Stimulated activated CD8-positive, alpha-beta memory T cell treated with anti-CD3 and anti-CD28 coated beads, Interleukin-7, amount 100 ng/mL, for 24 hours (primary cell): ENCODE data around the gene SLC9A7.

Source experiments
- DNase-seq: peaks from one replicate; pipeline ENCODE4 v3.0.0-alpha.2; 2020; ENCODE audit warnings: low read depth

The SLC9A7 gene

GRCh38 chrX:46647251-46647650 is 111.7 kb downstream of the SLC9A7 start:
- no peak for DNase-seq

GRCh38 chrX:46645614-46646013 is 113.3 kb downstream of the SLC9A7 start:
- no peak for DNase-seq

GRCh38 chrX:46643636-46644035 is 115.3 kb downstream of the SLC9A7 start:
- no peak for DNase-seq

DNA sequence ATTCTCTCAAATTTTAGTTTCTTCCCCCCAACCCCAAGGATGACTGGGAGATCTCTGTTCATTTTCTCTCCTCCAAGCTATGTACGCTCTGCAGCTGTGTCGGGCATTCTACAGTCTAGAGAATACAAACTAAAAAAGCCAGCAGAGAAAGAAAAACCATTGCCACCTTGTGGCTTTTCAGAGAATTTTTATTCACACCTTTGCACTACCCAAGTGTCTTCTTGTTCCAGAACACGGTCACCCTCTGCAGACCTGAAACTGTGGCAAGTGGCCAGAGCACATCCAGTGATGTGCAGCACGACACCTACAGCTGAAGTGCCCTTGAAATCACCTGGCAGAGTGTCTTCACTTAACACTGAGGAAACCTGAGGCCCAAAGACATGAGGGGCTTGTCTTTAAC is 116.8 kb downstream of the SLC9A7 start:
- no peak for DNase-seq

- no peak for DNase-seq
These were observed 121.0 kb downstream of the SLC9A7 start for GRCh38 chrX:46637938-46638337.

DNA sequence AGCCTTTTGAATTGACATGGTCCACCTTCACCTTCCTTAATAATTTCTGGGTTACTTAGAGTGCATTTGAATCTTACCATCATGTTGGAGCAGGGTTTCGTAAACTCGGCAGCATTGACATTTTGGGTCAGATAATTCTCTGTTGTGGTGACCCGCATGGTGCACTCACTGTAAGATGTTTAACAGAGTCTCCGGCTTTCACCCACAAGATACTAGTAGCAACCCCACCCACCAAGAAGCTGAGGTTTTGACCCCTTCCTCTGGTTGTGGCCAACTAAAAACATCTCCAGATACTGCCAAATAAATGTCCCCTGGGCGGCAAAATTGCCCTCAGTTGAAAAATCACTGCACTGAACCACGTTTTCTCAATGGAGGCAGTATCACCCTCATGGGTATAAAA is 122.7 kb downstream of the SLC9A7 start:
- no peak for DNase-seq

GRCh38 chrX:46635186-46635585 is 123.7 kb downstream of the SLC9A7 start:
- DNase-seq = no peak

DNA sequence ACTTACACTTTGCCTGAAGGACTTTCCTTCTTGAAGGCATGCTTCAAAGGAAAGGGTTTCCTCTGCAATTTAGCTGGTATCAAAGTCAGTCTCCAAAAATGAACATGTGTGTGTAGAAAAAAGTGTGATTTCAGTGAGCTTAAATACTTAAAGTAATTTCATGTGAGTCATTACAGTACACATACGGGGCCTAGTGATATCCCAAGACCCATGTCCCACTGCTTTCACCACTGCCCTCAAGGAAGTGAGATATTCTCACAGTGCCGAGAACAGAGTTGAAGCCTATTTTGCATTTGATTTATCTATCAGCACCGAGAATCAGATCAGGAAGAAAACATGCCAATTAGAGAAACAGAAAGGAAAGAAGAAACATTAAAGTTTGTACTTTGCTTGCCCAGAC is 124.3 kb downstream of the SLC9A7 start:
- DNase-seq = no peak

- DNase-seq = no peak
These were observed 128.8 kb downstream of the SLC9A7 start for GRCh38 chrX:46630141-46630540.

DNA sequence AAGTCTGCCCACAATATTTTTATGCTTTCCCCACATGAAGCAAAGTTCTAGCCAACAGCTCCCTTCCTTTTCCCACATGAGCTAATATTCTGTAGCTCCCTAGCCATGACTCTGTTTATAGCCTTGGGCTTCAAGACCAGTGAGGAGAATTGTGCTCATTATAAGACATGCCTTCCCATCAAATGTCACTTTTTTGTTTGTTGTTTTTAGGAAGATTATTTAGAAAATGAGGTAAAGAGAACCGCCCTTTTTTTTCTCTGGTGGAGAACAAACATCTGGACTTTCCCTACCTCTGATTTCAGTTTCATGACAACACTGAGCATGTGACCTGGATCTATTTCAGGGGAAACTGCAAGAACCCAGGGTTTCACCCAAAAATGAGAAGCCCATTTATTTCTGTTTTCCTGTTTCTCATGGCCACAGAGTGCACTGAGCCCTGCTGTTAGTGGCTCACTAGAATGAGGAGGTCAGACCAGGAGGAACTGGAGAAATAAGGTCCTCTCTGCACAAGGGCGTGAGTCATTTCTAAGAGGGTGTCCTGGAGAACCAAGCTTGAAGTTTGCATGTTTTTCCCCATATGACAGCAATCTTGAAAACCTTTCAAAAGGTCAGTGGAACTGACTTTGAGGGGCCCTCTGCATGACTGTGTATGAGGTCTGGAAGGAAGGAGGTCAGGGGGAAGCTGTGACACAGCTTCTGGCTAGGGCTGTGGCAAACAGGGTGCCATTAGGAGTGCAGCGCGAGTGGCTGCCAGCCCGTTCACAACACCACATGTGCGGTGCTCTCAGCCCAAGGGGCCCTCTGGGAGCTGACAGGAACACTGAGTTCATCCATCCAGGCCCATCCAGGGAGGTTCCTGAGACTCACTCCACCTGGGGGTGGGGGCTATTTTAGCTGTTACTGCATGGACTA is 130.2 kb downstream of the SLC9A7 start:
- no peak for DNase-seq

DNA sequence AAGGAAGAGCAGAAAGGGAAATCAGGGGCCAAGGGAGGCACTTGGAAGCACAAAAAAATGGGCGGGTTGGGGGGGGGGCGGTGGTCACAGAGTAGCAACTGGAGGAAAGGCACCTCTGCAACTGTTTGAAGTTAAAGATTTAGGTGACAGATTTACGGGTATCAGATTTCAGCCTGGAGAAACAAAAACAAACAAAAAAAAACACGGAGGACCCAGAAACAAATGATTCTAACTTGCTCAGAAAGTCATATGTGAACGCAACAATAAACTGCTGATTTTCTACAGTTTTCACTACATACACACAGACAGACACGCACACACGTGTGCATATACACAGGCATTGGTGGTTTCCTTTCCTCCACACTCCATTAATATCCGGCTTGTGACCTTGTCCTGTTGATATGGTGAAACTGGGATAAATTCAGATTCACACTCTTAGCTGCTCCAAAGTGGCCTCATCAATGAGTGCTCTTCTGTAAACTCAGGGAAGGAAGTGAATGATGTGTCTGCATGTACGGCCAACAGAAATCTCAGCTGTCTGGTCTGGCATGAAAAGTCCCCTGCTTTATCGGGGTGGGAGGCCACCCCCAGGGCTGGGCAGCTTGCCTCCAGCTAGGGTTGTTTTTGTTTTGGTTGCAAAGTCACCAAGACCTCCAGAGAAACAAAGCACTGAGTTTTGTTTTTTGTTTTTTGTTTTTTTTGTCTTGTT is 131.1 kb downstream of the SLC9A7 start:
- DNase-seq = no peak

- no peak for DNase-seq
These were observed 131.9 kb downstream of the SLC9A7 start for GRCh38 chrX:46627062-46627461.

DNA sequence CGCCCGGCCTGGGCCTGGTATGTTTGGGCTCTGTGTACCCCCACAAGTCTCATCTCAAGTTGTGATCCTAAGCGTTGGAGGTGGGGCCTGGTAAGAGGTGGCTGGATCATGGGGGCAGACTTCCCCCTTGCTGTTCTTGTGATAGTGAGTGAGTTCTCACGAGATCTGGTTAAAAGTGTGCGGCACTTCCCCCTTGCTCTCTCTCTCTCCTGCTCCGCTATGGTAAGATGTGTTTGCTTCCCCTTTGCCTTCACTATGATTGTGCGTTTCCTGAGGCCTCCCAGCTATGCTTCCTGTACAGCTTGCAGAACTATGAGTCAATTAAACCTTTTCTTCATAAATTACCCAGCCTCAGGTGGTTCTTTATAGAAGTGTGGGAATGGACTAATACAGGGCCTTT is 132.4 kb downstream of the SLC9A7 start:
- DNase-seq = no peak

DNA sequence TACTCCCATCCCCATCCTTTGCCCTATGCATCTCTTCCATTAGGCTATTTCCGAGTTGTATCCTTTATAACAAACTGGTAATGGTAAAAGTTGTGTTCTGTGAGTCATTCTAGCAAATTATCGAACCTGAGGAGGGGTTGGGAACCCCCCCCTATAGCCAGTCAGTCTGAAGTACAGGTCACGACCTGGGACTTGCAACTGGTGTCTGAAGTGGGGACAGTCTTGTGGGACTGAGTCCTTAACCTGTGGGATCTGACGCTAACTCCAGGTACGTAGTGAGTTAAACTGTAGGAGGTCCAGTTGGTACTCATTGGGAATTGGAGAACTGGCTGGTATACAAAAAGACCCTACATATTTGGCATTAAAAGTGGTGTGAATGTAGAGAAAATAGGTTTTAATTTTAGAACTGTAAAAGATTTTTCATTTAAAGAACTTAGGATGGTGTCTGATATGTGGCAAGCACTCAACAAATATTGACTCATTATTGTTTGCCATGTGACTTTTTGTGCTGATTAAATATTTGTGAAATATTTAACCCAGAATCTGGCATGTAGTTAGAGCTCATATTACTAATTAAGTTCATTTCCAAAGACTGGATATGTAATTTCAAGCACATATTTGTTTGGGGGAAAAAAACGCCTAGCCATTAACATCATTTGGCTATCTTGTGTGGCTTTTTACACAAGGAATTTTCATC is 134.7 kb downstream of the SLC9A7 start:
- no peak for DNase-seq

DNA sequence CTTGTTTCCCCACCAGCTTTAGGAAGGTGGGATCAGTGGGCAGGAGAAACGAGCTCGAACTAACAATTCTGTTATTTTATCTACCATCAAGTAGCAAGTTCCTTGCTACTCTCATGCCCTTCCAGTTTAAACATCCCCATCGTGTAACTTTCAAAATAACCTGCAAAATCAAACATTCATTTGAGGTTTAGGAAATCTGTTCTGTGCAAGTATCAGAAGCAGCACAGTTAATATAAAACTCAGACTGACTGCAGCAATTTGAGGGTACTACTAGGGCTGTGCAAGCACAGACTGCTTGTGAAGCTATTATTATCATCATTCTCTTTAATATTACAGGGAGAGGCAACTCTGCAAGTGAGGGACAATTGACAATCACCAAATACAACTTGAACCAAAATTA is 137.3 kb downstream of the SLC9A7 start:
- no peak for DNase-seq

DNA sequence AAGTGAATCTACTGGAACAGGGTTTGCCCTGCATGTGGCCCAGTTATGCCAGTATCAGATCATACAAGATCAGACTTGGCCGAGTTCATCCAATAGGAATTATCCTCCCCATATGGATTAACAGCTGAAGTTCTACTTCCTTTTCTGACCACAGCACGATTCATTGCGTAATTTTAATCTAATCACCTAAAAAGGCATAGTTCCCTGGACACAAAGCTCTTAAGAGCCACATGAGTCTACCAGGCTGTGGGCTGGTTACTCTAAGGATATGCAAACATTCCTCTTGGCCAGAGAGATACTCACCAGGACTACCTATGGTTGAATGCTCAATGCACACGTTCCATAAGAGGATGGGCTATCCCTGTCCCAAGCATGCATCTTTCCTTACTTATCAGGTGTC is 138.4 kb downstream of the SLC9A7 start:
- no peak for DNase-seq

- DNase-seq = no peak
These were observed 140.0 kb downstream of the SLC9A7 start for GRCh38 chrX:46618947-46619346.

DNA sequence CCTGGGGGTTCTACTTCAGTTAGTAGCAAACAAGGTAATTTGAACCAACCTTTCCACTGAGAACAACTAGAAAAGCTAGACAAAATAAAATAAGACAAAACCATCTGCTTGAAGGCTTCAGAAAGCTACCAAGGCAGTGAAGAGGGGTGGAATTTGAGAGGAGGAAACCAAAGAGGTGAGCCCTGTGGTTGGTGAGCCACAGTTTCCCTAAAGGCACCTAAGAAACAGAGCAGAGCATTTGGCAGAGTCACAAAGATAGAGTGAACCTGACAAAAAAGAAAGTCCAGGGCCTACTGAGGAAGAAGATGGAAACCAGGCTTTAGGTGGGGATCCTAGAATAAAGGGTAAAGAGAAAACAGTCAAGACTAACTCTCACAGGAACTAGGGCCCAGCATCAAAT is 141.0 kb downstream of the SLC9A7 start:
- DNase-seq = no peak

GRCh38 chrX:46611658-46612362 is 147.1 kb downstream of the SLC9A7 start:
- no peak for DNase-seq

DNA sequence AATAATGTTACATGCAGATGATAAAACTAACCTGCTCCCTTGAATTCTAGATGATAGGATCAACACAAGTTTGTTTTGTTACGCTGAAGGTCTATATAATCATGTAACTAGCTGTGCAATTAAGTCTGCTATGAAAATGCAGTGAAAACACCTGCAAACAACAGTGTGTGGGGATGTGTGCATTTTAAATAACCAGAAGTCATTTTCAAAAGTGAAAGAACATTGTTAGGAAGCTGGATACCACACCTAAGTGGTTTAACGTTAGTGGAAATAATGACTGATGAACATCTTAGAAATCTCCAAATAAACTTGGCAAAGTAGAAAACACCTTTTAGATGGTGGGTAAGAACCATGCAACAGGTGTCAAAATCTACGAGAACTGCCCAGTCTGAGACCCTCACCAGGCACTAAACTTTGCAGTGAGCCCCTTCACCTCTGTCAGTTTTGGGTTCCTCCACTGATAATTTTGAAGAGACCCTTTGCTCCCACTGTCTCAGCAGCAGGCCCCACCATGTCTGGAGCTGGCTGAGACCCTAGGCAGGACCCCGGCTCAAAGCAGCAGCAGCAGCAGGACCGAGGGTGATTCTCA is 148.8 kb downstream of the SLC9A7 start:
- DNase-seq = no peak

DNA sequence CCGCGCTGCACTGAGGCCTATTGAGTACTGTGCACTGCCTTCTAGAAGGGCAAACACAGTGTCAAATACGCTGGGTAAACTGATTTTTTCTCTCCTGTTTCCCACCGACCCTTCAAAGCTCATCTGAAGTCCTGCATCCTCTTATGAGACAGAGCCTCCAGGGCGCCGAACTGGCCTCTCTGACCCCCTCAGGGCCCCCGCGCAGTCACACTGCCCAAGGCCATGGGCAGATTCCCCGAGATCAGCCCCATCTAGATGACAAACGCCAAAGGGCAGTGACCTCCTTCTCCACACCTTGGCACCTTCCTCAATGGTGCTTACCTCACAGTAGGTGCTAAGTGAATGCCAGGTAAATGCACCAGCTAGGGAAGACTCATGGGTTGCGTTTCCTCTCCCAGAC is 151.0 kb downstream of the SLC9A7 start:
- DNase-seq = no peak
